A204.1 (cell line): ENCODE results near the gene SEMA7A.

ENCODE experiments used
- FAIRE-seq: peaks from 2 replicates; lab custom pipeline; 2012; peaks lifted over from hg19 to GRCh38; lab: Jason Lieb, UNC

SEMA7A gene

GRCh38 chr15:74451861-74452835 is 18.4 kb upstream of the SEMA7A start:
- no peak for FAIRE-seq

GRCh38 chr15:74451322-74451721 is 17.6 kb upstream of the SEMA7A start:
- no peak for FAIRE-seq

GRCh38 chr15:74449643-74450205 is 16.0 kb upstream of the SEMA7A start:
- FAIRE-seq = no peak

- no peak for FAIRE-seq
Measured at GRCh38 chr15:74449095-74449494, 15.3 kb upstream of the SEMA7A start.

- FAIRE-seq = no peak
Measured at GRCh38 chr15:74445816-74446763, 12.3 kb upstream of the SEMA7A start.

- FAIRE-seq = no peak
Measured at GRCh38 chr15:74444106-74445062, 10.6 kb upstream of the SEMA7A start.

GRCh38 chr15:74443100-74443909 is 9.5 kb upstream of the SEMA7A start:
- no peak for FAIRE-seq

- no peak for FAIRE-seq
Measured at GRCh38 chr15:74442604-74443003, 8.8 kb upstream of the SEMA7A start.

- FAIRE-seq = no peak
Measured at GRCh38 chr15:74442063-74442462, 8.3 kb upstream of the SEMA7A start.

- no peak for FAIRE-seq
Measured at GRCh38 chr15:74441248-74441941, 7.6 kb upstream of the SEMA7A start.

GRCh38 chr15:74438721-74439316 is 5.1 kb upstream of the SEMA7A start:
- peak; percentile 16 for FAIRE-seq

- FAIRE-seq = no peak
Measured at GRCh38 chr15:74438206-74438605, 4.4 kb upstream of the SEMA7A start.

- FAIRE-seq = no peak
Measured at GRCh38 chr15:74434263-74435136, 742 bp upstream of the SEMA7A start.

GRCh38 chr15:74432968-74433591 is 678 bp downstream of the SEMA7A start:
- no peak for FAIRE-seq

- FAIRE-seq = no peak
Measured at GRCh38 chr15:74432271-74432967, 1.3 kb downstream of the SEMA7A start.

GRCh38 chr15:74431645-74432044 is 2.1 kb downstream of the SEMA7A start:
- no peak for FAIRE-seq

GRCh38 chr15:74431116-74431515 is 2.6 kb downstream of the SEMA7A start:
- FAIRE-seq = no peak
